Common myeloid progenitor, CD34-positive (primary cell): ENCODE results near the gene ADA.

ENCODE experiments used
- CTCF ChIA-PET: fragments of 350-600 bp; sonication (Branson Sonifier 250); formaldehyde crosslinking; loops from one replicate; lab custom pipeline; 2021; ENCODE audit warnings: antibody characterized with exemption; lab: Charles Lee
- POLR2A ChIA-PET: fragments of 350-600 bp; sonication (Branson Sonifier 250); formaldehyde crosslinking; loops from one replicate; lab custom pipeline; 2021; ENCODE audit warnings: antibody characterized with exemption; lab: Charles Lee
- DNase-seq, 3 donors: peaks; one replicate each; pipeline versions ENCODE4 v3.0.0 to v3.0.0-alpha.2; 2013
- H3K27ac ChIP-seq, 2 experiments: 1 replicate in 1 of 2; 2 replicates in 1 of 2; pipeline ENCODE4 v1.7.0; 2013; ENCODE audit warnings: inconsistent platforms in 2 of 2, low read length in 2 of 2, mild to moderate bottlenecking in 2 of 2, low read depth in 1 of 2, moderate library complexity in 1 of 2; ENCODE audit not compliant: severe bottlenecking in 2 of 2, insufficient read depth in 1 of 2, poor library complexity in 1 of 2
- H3K27me3 ChIP-seq, 5 experiments: replicated peaks in 2 of 5; 1 replicate in 3 of 5; 2 replicates in 2 of 5; pipeline versions ENCODE4 v1.6.1 to v1.7.0; 2013; ENCODE audit warnings: low read length in 4 of 5, mild to moderate bottlenecking in 2 of 5, moderate library complexity in 2 of 5, inconsistent platforms in 1 of 5; ENCODE audit not compliant: insufficient read depth in 5 of 5, control insufficient read depth in 4 of 5
- H3K36me3 ChIP-seq, 4 experiments: 1 replicate in 2 of 4; 2 replicates in 2 of 4; pipeline versions ENCODE4 v1.6.1 to v1.7.0; 2013; ENCODE audit warnings: low read length in 3 of 4, control low read depth in 1 of 4, mild to moderate bottlenecking in 1 of 4; ENCODE audit not compliant: control insufficient read depth in 4 of 4, insufficient read depth in 4 of 4
- H3K4me1 ChIP-seq, 4 experiments: 1 replicate in 3 of 4; 2 replicates in 1 of 4; pipeline versions ENCODE4 v1.6.1 to v1.7.1; 2013; ENCODE audit warnings: low read length in 3 of 4, mild to moderate bottlenecking in 3 of 4, control low read depth in 1 of 4, inconsistent platforms in 1 of 4, moderate library complexity in 1 of 4; ENCODE audit not compliant: control insufficient read depth in 4 of 4, insufficient read depth in 4 of 4; ENCODE audit errors: control extremely low read depth in 1 of 4
- H3K4me3 ChIP-seq, 7 experiments: 1 replicate in 4 of 7; 2 replicates in 3 of 7; pipeline versions ENCODE4 v1.5.1 to v1.7.0; 2013; ENCODE audit warnings: mild to moderate bottlenecking in 7 of 7, low read length in 6 of 7, moderate library complexity in 6 of 7, inconsistent platforms in 2 of 7, low read depth in 2 of 7, control low read depth in 1 of 7; ENCODE audit not compliant: insufficient read depth in 4 of 7, control insufficient read depth in 1 of 7; ENCODE audit errors: extremely low read depth in 1 of 7
- H3K9me3 ChIP-seq, 5 experiments: 1 replicate in 4 of 5; 2 replicates in 1 of 5; pipeline versions ENCODE4 v1.6.1 to v1.7.1; 2013; ENCODE audit warnings: low read length in 4 of 5, mild to moderate bottlenecking in 2 of 5, inconsistent platforms in 1 of 5, low read depth in 1 of 5, moderate library complexity in 1 of 5; ENCODE audit not compliant: control insufficient read depth in 4 of 5, insufficient read depth in 2 of 5; ENCODE audit errors: control extremely low read depth in 1 of 5
- WGBS: methylation state at CpG from one replicate; pipeline ENCODE4 v1.1.5; 2013; ENCODE audit not compliant: insufficient coverage; 5-methylcytosine and 5-hydroxymethylcytosine counted together

Gene ADA

GRCh38 chr20:44653546-44653945 is 2.0 kb upstream of the ADA start:
- POLR2A ChIA-PET: interaction anchor here (1.1 kb wide), 1 partner anchor 43 kb away, joined by 5 read pairs; no protein-coding TSS in a partner anchor
- Histone ChIP-seq H3K4me1 (peaks cover 6 to 57% (median 41%) of the 10 kb centered on the region in 4 experiments), H3K36me3 (peaks cover 0 to 9% (median 0%) of the 10 kb centered on the region in 4 experiments), H3K27ac (no peak overlapping the region), H3K4me3 (no peak overlapping the region), H3K9me3 (no peaks in the 10 kb centered on the region), H3K27me3 (no peaks in the 10 kb centered on the region)
- peak in 2 of 3 donors; percentile 39 to 62 for DNase-seq
- WGBS: no CpG with 5 or more reads among the region's 2 CpGs
- CTCF ChIA-PET: interaction anchor here (0.6 to 2.7 kb wide), 7 partner anchors 11 to 59 kb away, joined by 3 to 15 read pairs (median 4); no protein-coding TSS in a partner anchor

DNA sequence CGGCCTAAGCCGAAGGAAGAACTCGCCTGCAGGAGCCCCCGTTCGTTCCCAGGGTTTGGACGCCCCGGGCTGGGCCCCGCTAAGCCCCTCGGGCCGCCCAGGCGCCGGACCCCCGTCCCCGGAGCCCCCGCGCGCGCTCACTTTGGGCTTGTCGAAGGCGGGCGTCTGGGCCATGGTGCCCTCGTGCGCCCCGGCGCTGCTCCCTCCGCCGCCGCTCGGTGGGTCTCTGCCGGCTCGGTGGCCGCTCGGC is 140 bp downstream of the ADA start:
- Histone ChIP-seq H3K36me3 (peaks cover 0 to 16% (median 0%) of the 10 kb centered on the region in 4 experiments), H3K27ac (peak overlapping the region in 1 of 2 experiments; percentile 75), H3K9me3 (no peaks in the 10 kb centered on the region), H3K4me1 (peaks cover 10 to 74% (median 58%) of the 10 kb centered on the region in 4 experiments), H3K4me3 (peak overlapping the region; percentile 61 to 99 (median 89)), H3K27me3 (no peaks in the 10 kb centered on the region)
- DNase-seq: no peak
- ChIA-PET POLR2A (interaction anchor here (1.0 kb wide), 1 partner anchor 13 kb away, joined by 3 read pairs; no protein-coding TSS in a partner anchor), CTCF (interaction anchor here (0.8 to 5.7 kb wide), 8 partner anchors 9 to 79 kb away, joined by 3 to 29 read pairs (median 3); no protein-coding TSS in a partner anchor)
- 0% methylated on average over 33 of the region's 33 CpGs for WGBS

- peak in 1 of 3 donors; percentile 37 for DNase-seq
- peak overlapping the region; percentile 61 to 99 (median 89) for H3K4me3 ChIP-seq
Observed at GRCh38 chr20:44650771-44651433, 597 bp downstream of the ADA start.

GRCh38 chr20:44649976-44650375 is 1.5 kb downstream of the ADA start:
- Histone ChIP-seq H3K9me3 (no peaks in the 10 kb centered on the region), H3K36me3 (peaks cover 0 to 16% (median 0%) of the 10 kb centered on the region in 4 experiments), H3K4me3 (peak overlapping the region in 5 of 7 experiments; percentile 26 to 95 (median 82)), H3K27me3 (no peaks in the 10 kb centered on the region), H3K4me1 (peaks cover 13 to 78% (median 68%) of the 10 kb centered on the region in 4 experiments), H3K27ac (no peak overlapping the region)
- ChIA-PET POLR2A (interaction anchor here (0.6 to 1.1 kb wide), 2 partner anchors 40 to 141 kb away, joined by 3 read pairs; no protein-coding TSS in a partner anchor), CTCF (interaction anchor here (0.6 to 5.7 kb wide), 7 partner anchors 14 to 82 kb away, joined by 3 to 29 read pairs (median 4); no protein-coding TSS in a partner anchor)
- DNase-seq: no peak
- WGBS: 83% methylated on average over 4 of the region's 6 CpGs

More at GRCh38 chr20:44650771-44651433, 597 bp downstream of the ADA start:
- Histone ChIP-seq H3K36me3 (peaks cover 0 to 16% (median 0%) of the 10 kb centered on the region in 4 experiments), H3K27ac (peak overlapping the region in 1 of 2 experiments; percentile 75), H3K27me3 (no peaks in the 10 kb centered on the region), H3K9me3 (no peaks in the 10 kb centered on the region), H3K4me1 (peaks cover 10 to 74% (median 59%) of the 10 kb centered on the region in 4 experiments)
- ChIA-PET CTCF (interaction anchor here (0.8 to 5.7 kb wide), 7 partner anchors 9 to 79 kb away, joined by 3 to 29 read pairs (median 3); no protein-coding TSS in a partner anchor), POLR2A (interaction anchor here (1.0 to 1.1 kb wide), 2 partner anchors 14 to 41 kb away, joined by 3 read pairs; no protein-coding TSS in a partner anchor)
- WGBS: 15% methylated on average over 22 of the region's 24 CpGs

DNA sequence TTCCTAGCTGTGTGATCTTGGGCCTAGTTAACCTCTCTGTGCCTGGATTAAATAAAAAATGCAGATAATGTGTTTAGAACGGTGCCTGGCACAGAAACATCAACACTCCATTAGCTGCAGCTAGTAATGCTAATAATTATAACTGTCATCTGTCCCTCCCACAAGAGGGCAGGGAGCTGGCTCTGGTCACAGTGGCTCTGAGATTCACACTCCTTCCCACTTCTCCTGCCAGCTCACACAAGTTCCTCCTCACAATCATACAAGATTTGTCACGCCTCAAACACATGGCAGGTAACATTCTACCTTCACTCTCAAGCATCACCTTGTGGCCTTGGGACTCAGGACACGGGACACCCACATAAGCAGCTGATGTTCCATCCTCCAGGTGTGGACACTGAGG is 2.4 kb downstream of the ADA start:
- POLR2A ChIA-PET: interaction anchor here (0.6 kb wide), 2 partner anchors 39 to 140 kb away, joined by 3 to 4 read pairs; no protein-coding TSS in a partner anchor

GRCh38 chr20:44648579-44648978 is 2.9 kb downstream of the ADA start:
- H3K9me3 ChIP-seq: no peaks in the 10 kb centered on the region
- WGBS: 91% methylated on average over 7 of the region's 7 CpGs
- ChIA-PET POLR2A (interaction anchor here (0.6 kb wide), 1 partner anchor 38 kb away, joined by 4 read pairs; no protein-coding TSS in a partner anchor), CTCF (interaction anchor here (0.6 to 5.7 kb wide), 10 partner anchors 10 to 102 kb away, joined by 3 to 29 read pairs (median 3); partner anchors contain the start of gene KCNK15)
- H3K27me3 ChIP-seq: no peaks in the 10 kb centered on the region
- no peak overlapping the region for H3K27ac ChIP-seq
- H3K36me3 ChIP-seq: peaks cover 0 to 25% (median 0%) of the 10 kb centered on the region in 4 experiments
- no peak for DNase-seq
- H3K4me3 ChIP-seq: peak overlapping the region in 2 of 7 experiments; percentile 5 to 7
- H3K4me1 ChIP-seq: peaks cover 18 to 89% (median 82%) of the 10 kb centered on the region in 4 experiments

More for the DNA sequence above, 2.4 kb downstream of the ADA start:
- peaks cover 0 to 24% (median 0%) of the 10 kb centered on the region in 4 experiments for H3K36me3 ChIP-seq
- H3K9me3 ChIP-seq: no peaks in the 10 kb centered on the region
- peak overlapping the region in 3 of 7 experiments; percentile 5 to 32 (median 30) for H3K4me3 ChIP-seq
- DNase-seq: no peak
- CTCF ChIA-PET: interaction anchor here (0.6 to 5.7 kb wide), 10 partner anchors 9 to 99 kb away, joined by 3 to 29 read pairs (median 3); partner anchors contain the start of gene KCNK15
- peak overlapping the region in 1 of 2 experiments; percentile 37 for H3K27ac ChIP-seq
- H3K4me1 ChIP-seq: peaks cover 17 to 86% (median 77%) of the 10 kb centered on the region in 4 experiments
- H3K27me3 ChIP-seq: no peaks in the 10 kb centered on the region
- 75% methylated on average over 2 of the region's 3 CpGs for WGBS
